HL-60/S4 treated with retinoic acid at 250 ng/mL for 4 days and 3 days (cell line): ENCODE results near the gene EIF4A3.
"Not testable (repeated sequence)": the region's sequence is repeated elsewhere in the genome, so short reads cannot be mapped to it uniquely, and the experiment has no call there.

ENCODE experiments used
- in situ Hi-C: fragments of 300-500 bp; cut with MboI; formaldehyde crosslinking; loops from 2 replicates; pipeline ENCODE4 v1.7.0; 2022; ENCODE audit warnings: low sequenced_read_pairs

Gene EIF4A3

DNA sequence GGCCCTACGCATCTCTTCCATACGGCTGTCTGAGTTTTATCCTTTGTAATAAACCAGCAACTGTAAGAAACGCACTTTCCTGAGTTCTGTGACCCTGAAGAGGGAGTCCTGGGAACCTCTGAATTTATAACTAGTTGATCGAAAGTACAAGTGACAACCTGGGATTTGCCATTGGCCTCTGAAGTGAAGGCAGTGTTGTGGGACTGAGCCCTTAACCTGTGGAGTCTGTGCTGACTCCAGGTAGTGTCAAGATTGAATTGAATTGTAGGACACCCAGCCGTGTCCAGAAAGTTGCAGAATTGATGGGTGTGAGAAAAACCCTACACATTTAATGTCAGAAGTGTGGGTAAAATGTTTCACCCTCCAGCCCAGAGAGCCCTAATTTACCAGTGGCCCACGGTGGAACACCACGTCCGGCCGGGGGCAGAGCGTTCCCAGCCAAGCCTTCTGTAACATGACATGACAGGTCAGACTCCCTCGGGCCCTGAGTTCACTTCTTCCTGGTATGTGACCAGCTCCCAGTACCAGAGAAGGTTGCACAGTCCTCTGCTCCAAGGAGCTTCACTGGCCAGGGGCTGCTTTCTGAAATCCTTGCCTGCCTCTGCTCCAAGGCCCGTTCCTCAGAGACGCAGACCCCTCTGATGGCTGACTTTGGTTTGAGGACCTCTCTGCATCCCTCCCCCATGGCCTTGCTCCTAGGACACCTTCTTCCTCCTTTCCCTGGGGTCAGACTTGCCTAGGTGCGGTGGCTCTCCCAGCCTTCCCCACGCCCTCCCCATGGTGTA lies 44.1 kb downstream of the EIF4A3 start:
- in situ Hi-C loops, result no loop called here

DNA sequence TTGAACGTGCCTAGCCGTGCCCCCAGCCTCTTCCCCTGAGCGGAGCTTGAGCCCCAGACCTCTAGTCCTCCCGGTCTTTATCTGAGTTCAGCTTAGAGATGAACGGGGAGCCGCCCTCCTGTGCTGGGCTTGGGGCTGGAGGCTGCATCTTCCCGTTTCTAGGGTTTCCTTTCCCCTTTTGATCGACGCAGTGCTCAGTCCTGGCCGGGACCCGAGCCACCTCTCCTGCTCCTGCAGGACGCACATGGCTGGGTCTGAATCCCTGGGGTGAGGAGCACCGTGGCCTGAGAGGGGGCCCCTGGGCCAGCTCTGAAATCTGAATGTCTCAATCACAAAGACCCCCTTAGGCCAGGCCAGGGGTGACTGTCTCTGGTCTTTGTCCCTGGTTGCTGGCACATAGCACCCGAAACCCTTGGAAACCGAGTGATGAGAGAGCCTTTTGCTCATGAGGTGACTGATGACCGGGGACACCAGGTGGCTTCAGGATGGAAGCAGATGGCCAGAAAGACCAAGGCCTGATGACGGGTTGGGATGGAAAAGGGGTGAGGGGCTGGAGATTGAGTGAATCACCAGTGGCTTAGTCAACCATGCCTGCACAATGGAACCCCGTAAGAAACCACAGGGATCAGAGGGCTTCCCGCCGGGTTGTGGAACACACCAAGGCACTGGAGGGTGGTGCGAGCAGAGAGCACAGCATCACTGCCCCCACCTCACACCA lies 44.8 kb downstream of the EIF4A3 start:
- in situ Hi-C loops, result no loop called here

DNA sequence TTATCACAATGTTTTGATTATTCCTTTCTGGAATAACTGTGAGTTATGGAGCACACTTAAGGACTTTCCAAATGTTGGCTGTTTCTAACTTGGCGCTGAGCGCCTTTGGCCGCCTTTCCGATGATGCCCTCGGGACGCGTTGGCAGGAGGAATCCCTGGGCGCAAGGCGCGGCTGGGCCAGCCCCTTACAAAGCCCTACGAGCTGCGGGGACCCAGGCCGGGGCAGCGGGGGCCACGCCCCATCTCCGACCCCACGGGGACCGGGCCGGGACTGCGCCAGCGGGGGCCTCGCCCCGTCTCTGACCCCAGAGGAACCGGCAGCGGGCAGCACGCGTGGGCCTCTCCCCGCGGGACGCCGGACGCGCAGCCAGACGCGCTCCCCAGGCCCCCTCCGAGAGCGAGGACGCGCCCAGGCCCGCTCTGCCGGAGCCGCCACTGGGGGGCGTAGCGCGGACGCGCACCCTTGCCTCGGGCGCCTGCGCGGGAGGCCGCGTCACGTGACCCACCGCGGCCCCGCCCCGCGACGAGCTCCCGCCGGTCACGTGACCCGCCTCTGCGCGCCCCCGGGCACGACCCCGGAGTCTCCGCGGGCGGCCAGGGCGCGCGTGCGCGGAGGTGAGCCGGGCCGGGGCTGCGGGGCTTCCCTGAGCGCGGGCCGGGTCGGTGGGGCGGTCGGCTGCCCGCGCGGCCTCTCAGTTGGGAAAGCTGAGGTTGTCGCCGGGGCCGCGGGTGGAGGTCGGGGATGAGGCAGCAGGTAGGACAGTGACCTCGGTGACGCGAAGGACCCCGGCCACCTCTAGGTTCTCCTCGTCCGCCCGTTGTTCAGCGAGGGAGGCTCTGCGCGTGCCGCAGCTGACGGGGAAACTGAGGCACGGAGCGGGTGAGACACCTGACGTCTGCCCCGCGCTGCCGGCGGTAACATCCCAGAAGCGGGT lies 45.6 kb downstream of the EIF4A3 start, which contains the start of gene GAA:
Gene GAA, plus strand, starts transcription at position 571 of the 935 bp plus-strand sequence. CDS start 3,006 bp downstream, outside the sequence.
- in situ Hi-C loops, result no loop called here

DNA sequence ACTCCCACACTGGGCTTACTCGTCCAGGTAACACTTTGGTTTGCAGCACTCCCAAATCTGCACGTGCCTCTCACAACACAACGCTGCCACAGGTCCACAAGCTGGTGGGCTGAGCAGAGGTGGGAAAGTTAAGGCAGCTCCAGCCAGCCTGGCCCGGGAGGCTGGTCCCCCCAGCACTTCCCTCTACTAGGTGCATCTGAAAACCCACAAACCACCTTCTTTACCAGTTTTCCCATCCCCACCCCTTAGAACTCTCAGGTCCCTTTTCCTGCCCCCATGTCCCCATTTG lies 46.9 kb downstream of the EIF4A3 start:
- in situ Hi-C loops, result no loop called here

DNA sequence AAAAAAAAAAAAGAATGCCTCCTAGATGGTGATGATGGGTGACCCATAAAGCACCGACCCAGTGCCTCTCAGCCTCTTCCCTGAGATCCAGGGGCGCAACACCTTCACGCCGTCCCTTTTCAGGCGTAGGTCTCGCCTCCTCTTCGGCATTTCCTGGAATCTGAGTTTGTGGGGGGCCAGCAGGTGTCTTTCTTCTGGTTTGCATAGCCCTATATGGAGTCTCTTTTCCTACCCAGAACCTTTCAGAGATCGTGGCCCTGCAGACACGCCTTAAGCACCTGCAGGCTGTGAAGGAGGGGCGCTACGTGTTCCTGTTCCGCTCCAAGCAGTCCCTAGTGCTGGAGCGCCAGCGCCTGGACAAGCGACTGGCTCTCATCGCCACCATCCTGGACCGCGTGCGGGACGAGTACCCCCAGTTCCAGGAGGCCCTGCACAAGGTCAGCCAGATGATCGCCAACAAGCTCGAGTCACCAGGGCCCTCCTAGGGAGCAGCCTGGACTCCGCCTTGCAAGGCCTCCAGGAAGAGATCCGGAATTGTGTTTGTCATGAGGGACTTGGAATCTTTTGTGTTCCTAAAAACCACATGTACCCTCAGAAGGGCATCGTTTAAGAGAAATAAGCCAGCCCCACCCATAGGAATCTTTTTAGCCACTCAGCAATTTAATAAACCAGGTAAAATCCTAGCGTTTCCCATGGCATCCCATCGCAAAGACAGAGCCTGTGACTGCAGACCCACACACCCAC lies 47.5 kb downstream of the EIF4A3 start:
- in situ Hi-C loops, result no loop called here

DNA sequence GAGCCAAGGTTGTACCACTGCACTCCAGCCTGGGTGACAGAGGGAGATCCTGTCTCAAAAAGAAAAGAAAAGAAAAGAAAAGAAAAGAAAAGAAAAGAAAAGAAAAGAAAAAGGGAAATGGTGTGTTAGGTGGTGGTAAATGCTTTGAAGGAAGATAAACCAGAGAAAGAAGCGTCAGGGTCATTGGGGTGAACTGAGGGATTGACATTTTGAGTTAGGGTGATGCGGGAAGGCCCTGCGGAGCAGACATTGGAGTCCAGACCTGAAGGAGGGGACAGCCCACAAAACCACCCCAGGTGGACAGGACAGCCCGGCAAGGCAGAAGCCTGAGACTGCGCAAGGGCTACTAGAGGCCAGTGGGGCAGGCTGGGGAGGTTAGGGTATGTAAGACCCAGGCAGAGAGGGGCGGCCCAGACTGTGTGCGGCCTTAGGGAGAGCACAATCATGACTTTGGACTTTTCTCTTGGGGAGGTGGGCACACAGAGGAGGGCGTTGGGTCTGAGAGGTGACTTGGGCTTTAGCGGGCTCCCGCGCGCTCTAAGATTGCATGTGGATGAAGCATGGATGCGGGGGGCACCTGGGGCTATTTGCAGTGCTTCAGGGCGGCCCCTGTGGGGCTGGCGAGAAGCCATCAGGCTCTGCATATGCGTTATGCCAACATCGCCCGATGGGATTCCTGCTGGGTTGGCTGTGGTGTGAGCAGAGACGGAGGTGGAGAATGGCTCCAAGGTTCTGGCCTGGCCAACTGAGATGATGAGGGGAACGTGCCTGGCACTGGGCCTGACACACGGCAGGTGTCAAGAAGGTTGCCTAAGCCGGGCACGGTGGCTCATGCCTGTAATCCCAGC lies 48.9 kb downstream of the EIF4A3 start:
- in situ Hi-C loops, result no loop called here

DNA sequence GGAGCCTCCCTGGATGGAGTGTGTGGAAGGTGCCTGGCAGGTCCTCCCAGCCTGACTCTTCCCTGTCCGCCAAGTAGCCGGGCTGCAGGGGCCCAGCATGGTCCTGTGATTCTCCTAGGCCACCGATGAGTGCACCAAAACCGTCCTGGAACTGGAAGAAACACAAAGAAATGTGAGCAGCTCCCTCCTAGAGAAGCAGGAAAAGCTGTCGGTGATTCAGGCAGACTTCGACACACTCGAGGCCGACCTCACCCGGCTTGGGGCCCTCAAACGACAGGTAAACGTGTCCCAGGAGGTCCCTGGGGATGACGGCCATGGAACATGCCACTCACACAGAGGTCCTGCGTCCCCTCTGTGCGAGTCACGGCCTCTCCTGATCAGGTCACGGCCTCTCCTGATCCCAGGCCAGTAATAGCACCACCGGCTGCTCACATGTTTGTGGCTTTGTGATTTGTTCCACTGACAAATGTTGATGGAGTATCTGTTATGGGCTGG lies 49.8 kb downstream of the EIF4A3 start:
- in situ Hi-C loops, result no loop called here

DNA sequence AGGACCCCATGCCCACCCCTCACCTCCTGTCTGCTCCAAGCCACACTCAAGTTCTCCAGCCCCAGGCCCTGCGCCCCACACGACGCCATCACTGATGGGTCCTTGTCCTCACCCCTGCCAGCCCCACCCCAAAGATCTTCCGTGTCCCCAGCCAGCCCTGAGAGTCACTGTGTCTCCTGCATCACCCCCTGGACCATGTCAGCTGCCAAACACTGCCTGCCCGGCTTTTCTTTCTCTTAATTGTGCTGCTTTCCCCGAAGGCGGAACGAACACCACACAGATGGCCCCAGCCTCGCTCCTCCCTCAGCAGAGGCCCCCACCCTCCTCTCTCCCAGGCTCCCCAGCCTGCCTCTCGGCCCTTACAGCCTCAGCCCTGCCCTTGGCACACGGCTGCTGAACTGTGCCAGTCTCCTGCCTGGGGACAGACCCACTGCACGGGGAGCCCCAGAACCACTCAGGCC lies 50.3 kb downstream of the EIF4A3 start:
- in situ Hi-C loops, result no loop called here

DNA sequence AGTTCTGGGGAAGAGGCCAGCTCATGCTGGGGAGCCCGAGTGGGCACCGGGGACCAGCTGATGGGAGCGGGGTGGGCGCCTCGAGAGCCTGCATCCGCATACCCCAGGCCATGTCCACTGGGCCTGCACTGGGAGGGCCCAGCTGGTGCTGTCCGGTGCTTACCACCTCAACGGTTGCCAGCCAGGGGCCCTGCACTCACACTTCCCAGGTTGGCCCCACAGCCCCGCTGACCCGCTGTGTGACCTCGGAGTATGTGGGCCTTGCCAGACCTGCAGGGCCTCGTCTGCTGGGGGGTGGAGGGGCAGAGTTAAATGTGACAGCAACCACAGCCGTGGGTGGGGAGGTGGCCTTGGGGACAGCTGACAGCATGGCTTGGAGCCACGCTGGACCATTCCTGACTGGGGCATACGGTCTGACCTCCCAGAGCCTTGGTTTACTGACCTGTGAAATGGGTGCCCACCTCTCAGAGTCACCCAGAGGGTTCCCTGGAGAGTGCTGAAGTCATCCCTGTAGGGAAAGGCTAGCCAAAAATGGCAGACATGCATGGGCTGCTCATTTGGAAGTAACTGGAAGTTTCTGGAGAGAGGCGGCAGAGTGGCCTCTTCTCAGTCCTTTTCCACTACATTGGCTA lies 51.0 kb downstream of the EIF4A3 start:
- in situ Hi-C loops, result no loop called here

DNA sequence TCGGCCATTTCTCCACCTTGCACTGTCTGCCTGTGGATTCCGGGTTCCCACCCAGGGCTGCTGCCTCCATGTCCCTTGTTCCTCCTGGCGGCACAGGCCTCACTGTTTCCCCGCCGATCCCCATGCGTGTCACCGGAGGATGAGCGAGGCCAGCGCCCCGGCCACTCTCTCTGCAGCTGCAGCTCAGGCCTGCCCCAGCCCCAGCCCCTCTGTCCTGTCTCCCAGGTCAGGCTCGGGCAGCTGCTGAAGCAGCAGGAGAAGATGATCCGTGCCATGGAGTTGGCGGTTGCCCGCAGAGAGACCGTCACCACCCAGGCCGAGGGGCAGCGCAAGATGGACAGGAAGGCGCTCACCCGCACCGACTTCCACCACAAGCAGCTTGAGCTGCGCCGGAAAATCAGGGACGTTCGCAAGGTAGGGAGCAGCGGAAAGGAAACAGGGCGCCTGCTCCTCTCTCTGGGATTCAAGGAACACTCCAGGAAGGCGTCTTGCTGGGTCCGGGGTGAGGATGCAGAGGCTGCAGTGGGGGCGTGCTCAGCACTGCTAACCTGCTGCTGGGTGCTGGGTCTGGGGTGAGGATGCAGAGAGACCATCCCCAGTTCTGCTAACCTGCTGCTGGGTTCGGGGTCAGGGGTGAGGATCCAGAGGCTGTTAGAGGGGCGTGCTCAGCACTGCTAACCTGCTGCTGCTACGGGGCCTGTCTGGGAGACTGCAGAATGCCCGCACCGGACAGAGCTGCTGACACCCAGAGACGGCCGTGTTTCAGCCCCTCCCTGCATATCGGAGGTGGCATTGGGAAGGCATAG lies 51.7 kb downstream of the EIF4A3 start:
- in situ Hi-C loops, result no loop called here

DNA sequence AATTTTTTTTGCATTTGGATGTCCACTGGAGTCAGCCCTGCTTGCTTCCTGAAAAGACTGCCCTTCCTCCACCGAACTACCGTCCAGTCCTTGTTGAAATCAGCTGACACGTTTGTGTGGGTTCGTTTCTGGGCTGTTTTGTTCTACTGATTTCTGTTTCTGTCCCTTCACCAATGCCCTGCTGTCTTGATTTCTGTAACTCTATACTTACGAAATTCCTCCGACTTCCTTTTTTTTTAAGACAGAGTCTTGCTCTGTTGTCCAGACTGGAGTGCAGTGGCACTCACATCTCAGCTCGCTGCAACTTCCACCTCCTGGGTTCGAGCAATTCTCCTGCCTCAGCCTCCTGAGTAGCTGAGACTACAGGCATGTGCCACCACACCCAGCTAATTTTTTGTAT lies 54.0 kb downstream of the EIF4A3 start:
- in situ Hi-C loops, result no loop called here

DNA sequence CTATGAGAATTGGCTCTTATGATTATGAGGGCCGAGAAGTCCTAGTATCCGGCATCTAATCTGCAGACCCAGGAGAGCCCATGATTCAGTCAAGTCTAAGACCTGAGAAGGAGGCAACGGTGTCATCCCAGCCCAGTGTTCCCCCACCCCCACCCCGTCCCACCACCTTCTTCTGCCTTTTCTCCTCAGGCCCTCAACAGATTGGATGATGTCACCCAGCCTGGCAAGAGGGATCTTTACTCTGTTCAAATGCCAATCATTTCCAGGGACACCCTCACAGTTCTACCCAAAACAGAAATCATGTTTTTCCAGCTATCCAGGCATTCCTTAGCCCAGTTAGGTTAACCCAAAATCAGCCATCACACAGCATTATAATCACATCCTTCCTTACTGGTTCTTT lies 55.6 kb downstream of the EIF4A3 start:
- in situ Hi-C loops, result no loop called here

DNA sequence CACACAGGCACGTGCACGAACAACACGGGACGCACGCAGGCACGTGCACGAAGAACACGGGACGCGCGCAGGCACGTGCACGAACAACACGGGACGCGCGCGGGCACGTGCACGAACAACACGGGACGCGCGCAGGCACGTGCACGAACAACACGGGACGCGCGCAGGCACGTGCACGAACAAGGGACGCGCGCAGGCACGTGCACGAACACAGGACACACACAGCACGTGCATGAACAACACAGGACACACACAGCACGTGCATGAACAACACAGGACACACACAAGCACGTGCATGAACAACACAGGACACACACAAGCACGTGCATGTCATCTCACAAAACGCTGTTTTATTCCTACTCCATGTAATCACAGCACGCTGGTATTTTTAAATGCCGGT lies 56.8 kb downstream of the EIF4A3 start:
- in situ Hi-C loops, result not testable (repeated sequence)

DNA sequence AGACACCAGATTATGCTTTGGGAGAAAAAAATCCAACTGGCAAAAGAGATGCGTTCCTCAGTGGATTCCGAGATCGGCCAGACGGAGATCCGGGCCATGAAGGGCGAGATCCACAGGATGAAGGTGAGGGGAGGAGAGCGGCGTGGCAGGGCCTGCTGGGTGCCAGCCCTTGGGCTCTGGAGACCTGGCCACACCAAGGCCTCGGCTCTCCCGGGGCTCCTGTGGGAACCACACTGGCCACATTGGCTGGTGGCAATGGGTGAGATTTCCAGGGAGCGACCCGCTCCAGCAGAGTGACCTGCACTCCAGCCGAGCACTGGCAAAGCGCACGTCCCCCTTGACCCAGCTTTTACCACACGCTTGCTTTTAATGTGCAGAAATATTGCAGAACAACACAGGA lies 57.2 kb downstream of the EIF4A3 start:
- in situ Hi-C loops, result no loop called here

DNA sequence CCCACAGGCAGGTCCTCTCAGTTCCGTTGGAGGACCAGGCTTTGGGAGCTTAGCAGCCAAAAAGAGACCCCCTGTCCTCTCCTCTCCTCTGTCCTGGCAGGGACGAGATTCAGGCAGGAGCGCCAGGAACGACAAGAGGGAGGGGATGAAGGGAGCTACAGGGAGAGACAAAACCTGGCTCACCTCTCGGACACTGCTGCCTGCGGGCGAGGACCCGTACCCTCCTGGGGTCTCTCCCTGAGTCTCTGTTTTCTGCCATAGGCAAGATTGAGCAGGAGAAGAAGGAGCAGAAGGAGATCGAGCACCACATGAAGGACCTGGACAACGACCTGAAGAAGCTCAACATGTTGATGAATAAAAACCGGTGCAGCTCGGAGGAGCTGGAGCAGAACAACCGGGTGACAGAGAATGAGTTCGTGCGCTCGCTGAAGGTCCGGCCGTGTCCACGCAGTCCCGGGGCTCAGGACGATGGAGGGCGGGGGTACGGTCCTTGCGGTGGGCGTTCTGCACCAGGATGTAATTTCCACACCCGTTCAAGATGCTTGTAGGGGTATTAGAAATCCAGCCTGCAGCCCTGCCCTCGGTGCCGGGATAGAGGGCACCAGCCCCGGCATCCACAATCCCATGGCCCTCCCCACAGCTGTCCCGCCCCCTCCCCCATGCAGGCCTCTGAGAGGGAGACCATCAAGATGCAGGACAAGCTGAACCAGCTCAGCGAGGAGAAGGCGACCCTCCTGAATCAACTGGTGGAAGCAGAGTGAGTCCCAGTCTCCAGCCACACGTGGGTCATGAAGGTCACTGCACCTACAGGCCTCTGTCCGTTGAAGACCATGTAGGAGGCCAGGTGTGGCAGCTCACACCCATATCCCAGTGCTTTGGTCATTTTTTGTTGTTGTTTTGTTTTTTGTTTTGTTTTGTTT lies 59.3 kb downstream of the EIF4A3 start:
- in situ Hi-C loops, result no loop called here

DNA sequence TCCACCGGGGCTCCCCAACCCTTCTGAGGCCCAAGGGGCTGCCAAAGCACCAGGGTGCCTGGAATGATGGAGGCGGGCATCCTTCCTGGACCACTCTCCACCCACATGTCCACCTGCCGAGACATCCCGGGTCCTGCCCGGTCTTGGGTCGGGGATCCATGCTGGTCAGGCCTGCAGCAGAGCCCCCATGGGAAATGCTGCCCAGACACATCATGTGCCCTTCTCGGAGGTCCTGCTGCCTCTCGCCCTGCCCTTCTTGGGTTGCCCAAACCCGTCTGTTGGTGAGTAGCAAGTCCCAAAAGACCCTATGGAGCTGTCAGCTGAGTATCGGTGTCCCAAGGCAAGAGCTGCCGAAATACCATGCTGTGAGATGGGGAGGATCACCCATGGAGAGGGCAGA lies 60.3 kb downstream of the EIF4A3 start:
- in situ Hi-C loops, result no loop called here

DNA sequence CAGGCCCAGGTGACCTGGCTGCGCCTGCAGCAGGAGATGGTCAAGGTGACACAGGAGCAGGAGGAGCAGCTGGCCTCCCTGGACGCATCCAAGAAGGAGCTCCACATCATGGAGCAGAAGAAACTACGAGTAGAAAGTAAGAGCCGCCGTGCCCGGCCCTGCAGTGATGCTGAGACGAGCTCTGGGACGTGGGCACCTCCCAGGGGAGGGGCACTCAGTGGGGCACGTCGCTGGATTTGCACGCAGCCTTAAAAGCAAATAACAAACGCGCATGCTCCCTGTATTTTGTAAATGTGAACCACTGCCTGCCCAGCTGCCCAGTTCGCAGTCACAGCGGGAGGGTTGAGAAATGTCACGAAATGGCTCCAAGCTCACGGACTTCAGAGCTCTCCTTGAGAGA lies 60.8 kb downstream of the EIF4A3 start:
- in situ Hi-C loops, result no loop called here
